CD4-positive, alpha-beta T cell treated with Interferon alpha-2 for 1 hour (primary cell): ENCODE results near the gene BCL2L11.

Source experiments
- DNase-seq, 2 donors: peaks; one replicate each; pipeline ENCODE4 v3.0.0-alpha.2; 2020 to 2022

Gene BCL2L11

GRCh38 chr2:111118481-111118980, 2.2 kb upstream of the BCL2L11 start:
- no peak for DNase-seq

- peak; percentile 7 to 39 for DNase-seq
Measured at GRCh38 chr2:111118981-111119821, 1.5 kb upstream of the BCL2L11 start.

GRCh38 chr2:111119822-111120252, 877 bp upstream of the BCL2L11 start:
- no peak for DNase-seq

- DNase-seq: peak; percentile 21 to 38
Measured at GRCh38 chr2:111121028-111121827, 514 bp downstream of the BCL2L11 start.

GRCh38 chr2:111121828-111122630, 1.3 kb downstream of the BCL2L11 start:
- DNase-seq: peak; percentile 80 to 87

- DNase-seq: peak; percentile 35 to 41
Measured at GRCh38 chr2:111122631-111123421, 2.1 kb downstream of the BCL2L11 start.

- no peak for DNase-seq
Measured at GRCh38 chr2:111123751-111124150, 3.0 kb downstream of the BCL2L11 start.

- no peak for DNase-seq
Measured at GRCh38 chr2:111126581-111126980, 5.9 kb downstream of the BCL2L11 start.

- no peak for DNase-seq
Measured at GRCh38 chr2:111127351-111127750, 6.6 kb downstream of the BCL2L11 start.

GRCh38 chr2:111128096-111128495, 7.4 kb downstream of the BCL2L11 start:
- DNase-seq: no peak

- no peak for DNase-seq
Measured at GRCh38 chr2:111133603-111134002, 12.9 kb downstream of the BCL2L11 start.

- no peak for DNase-seq
Measured at GRCh38 chr2:111134055-111134454, 13.3 kb downstream of the BCL2L11 start.

GRCh38 chr2:111135237-111135909, 14.7 kb downstream of the BCL2L11 start:
- DNase-seq: no peak

GRCh38 chr2:111135910-111136297, 15.2 kb downstream of the BCL2L11 start:
- DNase-seq: no peak

- no peak for DNase-seq
Measured at GRCh38 chr2:111138839-111139238, 18.1 kb downstream of the BCL2L11 start.

GRCh38 chr2:111139637-111140317, 19.1 kb downstream of the BCL2L11 start:
- no peak for DNase-seq

- no peak for DNase-seq
Measured at GRCh38 chr2:111140815-111141214, 20.1 kb downstream of the BCL2L11 start.

- no peak for DNase-seq
Measured at GRCh38 chr2:111142101-111142500, 21.4 kb downstream of the BCL2L11 start.

- DNase-seq: no peak
Measured at GRCh38 chr2:111143107-111143842, 22.6 kb downstream of the BCL2L11 start.

GRCh38 chr2:111143843-111144198, 23.1 kb downstream of the BCL2L11 start:
- DNase-seq: no peak
